Dendritic cell treated with granulocyte-macrophage colony-stimulating factor and Interleukin-4, amounts not matched to agents 40 ng/mL and 50 ng/mL, for 4 days (primary cell): Measurements from ENCODE around the gene DOCK3.
"Not testable (repeated sequence)": the region's sequence is repeated elsewhere in the genome, so short reads cannot be mapped to it uniquely, and the experiment has no call there.

Experiments used
- H3K27ac Mint-ChIP-seq: one replicate; pipeline ENCODE4 v1.8.0; 2022; ENCODE audit warnings: mild to moderate bottlenecking, mixed read lengths
- H3K27me3 Mint-ChIP-seq: one replicate; pipeline ENCODE4 v1.8.0; 2022; ENCODE audit warnings: mild to moderate bottlenecking, mixed read lengths
- H3K36me3 Mint-ChIP-seq: one replicate; pipeline ENCODE4 v1.8.0; 2022; ENCODE audit warnings: low read depth, mixed read lengths
- H3K4me1 Mint-ChIP-seq: one replicate; pipeline ENCODE4 v1.8.0; 2022; ENCODE audit warnings: low read depth, mixed read lengths
- H3K4me3 Mint-ChIP-seq: one replicate; pipeline ENCODE4 v1.8.0; 2022; ENCODE audit warnings: mild to moderate bottlenecking, moderate library complexity, mixed read lengths
- H3K9me3 Mint-ChIP-seq: one replicate; pipeline ENCODE4 v1.8.0; 2022; ENCODE audit warnings: mixed read lengths
- intact Hi-C: fragments of 100-400 bp; cut with micrococcal nuclease; formaldehyde crosslinking; loops from one replicate; pipeline ENCODE4 v1.15.0; 2022

Gene DOCK3

DNA sequence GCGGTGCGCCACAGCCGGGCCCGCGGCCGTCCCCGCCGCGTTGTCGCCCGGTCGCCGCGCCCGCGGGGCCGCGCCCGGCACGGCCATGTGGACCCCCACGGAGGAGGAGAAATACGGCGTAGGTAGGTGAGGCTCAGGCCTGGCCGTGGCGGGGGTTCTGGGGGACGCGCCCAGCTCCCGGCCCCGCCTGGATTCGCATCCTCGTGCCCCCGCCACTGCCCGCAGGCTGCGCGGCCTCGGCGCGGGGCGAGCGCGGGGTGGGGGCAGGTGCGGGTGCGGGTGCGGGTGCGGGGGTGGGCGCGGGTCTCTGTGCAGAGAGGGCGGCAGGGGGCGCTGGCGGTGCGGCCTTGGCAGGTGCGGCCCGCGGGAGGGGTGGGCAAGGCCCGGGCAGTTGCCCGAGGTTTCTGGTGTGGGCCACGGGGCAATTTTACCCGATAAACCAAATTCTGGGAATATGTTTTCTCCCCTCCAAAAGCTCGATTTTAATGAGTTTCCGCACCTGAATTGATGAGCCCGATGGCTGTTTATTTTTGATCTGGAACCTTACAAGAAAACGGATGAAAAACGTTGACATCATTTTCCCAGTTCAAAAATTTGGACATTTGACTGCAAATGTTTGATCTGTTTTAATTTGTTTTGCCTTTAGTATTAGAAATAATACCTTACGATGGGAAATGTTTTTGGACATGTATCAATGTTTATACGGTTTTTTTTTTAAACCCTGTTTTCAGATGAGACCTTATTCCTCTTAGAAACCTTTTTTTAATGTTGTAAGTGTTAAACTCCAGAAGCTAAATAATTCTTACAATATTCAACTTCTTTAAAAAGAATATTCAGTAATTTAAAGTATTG lies 678 bp downstream of the DOCK3 start:
- peaks cover 9% of the 10 kb centered on the region for H3K4me1 Mint-ChIP-seq
- H3K27me3 Mint-ChIP-seq: peaks cover 74% of the 10 kb centered on the region
- intact Hi-C loops: no loop called here
- no peak overlapping the region for H3K27ac Mint-ChIP-seq
- H3K9me3 Mint-ChIP-seq: no peaks in the 10 kb centered on the region
- no peaks in the 10 kb centered on the region for H3K36me3 Mint-ChIP-seq
- peak overlapping the region; percentile 23 for H3K4me3 Mint-ChIP-seq

- no peak overlapping the region for H3K27ac Mint-ChIP-seq
- peaks cover 70% of the 10 kb centered on the region for H3K27me3 Mint-ChIP-seq
- H3K4me1 Mint-ChIP-seq: peaks cover 9% of the 10 kb centered on the region
- H3K36me3 Mint-ChIP-seq: no peaks in the 10 kb centered on the region
- H3K4me3 Mint-ChIP-seq: no peak overlapping the region
- no peaks in the 10 kb centered on the region for H3K9me3 Mint-ChIP-seq
- intact Hi-C loops: no loop called here
These were observed 1.4 kb downstream of the DOCK3 start for GRCh38 chr3:50676031-50676705.

DNA sequence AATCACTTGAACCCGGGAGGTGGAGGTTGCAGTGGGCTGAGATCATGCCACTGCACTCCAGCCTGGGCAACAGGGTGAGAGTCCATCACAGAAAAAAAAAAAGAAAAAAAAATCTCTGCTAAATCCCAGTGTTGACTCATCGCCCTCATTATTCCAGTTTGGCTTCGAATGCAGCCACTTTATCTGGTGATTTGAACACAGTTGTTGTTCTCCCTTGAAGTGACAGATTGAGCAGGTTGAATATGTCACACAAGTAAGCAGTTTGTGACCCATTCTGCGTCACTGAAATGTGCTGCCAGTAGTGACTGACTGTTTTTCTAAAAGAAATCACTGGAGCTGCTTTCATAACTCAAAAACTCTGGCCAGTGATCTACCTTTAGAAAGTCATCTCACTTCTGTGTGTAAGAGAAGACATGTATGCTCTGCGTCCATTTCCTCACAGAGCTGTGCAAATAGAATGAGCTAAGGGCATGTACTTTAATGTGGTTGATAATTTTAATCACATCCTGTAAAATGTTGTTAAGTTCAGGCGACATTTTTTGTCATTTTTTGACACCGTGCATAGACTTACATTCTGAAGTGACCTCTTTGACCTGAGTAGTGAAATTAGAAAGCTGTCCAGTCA lies 12.5 kb downstream of the DOCK3 start:
- H3K4me1 Mint-ChIP-seq: no peaks in the 10 kb centered on the region
- peaks cover 7% of the 10 kb centered on the region for H3K27me3 Mint-ChIP-seq
- H3K4me3 Mint-ChIP-seq: no peak overlapping the region
- H3K27ac Mint-ChIP-seq: no peak overlapping the region
- peaks cover 10% of the 10 kb centered on the region for H3K9me3 Mint-ChIP-seq
- intact Hi-C loops: no loop called here
- no peaks in the 10 kb centered on the region for H3K36me3 Mint-ChIP-seq

DNA sequence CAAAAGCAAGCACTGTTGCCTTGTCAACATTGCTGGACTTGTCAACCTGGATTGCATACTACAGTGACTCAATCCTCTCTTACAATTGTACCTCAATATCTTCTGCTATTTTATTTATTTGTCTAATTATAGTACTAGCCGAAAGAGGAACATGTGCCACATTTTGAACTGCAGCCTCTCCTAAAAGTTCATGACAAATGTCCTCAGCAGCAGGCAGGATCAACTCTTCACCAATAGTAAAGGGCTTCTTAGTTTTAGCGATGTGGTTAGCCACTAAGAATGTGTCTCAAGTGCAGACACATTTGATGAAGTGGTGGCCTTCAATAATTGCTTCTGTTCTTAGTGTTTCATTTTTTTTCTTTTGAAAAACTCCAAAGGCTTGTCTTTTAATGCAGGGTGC lies 13.2 kb downstream of the DOCK3 start:
- Mint-ChIP-seq H3K27ac (no peak overlapping the region), H3K27me3 (peaks cover 9% of the 10 kb centered on the region), H3K4me3 (no peak overlapping the region), H3K9me3 (peaks cover 10% of the 10 kb centered on the region), H3K36me3 (no peaks in the 10 kb centered on the region), H3K4me1 (no peaks in the 10 kb centered on the region)
- intact Hi-C loops: no loop called here

- H3K9me3 Mint-ChIP-seq, H3K4me1 Mint-ChIP-seq, H3K36me3 Mint-ChIP-seq, H3K27me3 Mint-ChIP-seq, intact Hi-C loops, H3K27ac Mint-ChIP-seq, H3K4me3 Mint-ChIP-seq: not testable (repeated sequence)
These were observed 13.9 kb downstream of the DOCK3 start for GRCh38 chr3:50688602-50689001.

- intact Hi-C loops: no loop called here
- no peak overlapping the region for H3K27ac Mint-ChIP-seq
- H3K36me3 Mint-ChIP-seq: no peaks in the 10 kb centered on the region
- no peak overlapping the region for H3K4me3 Mint-ChIP-seq
- H3K27me3 Mint-ChIP-seq: peaks cover 6% of the 10 kb centered on the region
- no peaks in the 10 kb centered on the region for H3K4me1 Mint-ChIP-seq
- H3K9me3 Mint-ChIP-seq: peaks cover 10% of the 10 kb centered on the region
These were observed 14.8 kb downstream of the DOCK3 start for GRCh38 chr3:50689558-50689957.

DNA sequence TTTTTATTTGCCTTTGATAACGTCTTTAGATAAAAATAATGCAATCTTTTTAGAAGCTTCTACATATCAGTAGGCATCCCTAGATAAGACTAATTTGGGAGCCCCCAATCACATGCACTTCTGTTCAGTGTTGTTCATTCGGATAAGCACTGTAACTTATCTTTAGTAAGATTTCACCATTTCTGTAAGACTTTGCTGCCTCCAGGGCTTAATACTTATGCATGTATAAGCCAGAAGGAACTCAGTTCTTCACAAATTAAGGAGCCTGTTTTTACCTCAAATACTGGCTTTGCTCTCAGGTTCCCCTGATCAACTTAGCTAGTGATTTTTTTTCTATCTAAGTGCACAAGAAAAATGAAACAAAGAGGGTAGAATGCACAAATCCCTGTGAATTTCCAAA lies 20.3 kb downstream of the DOCK3 start:
- H3K27me3 Mint-ChIP-seq: peaks cover 2% of the 10 kb centered on the region
- no peak overlapping the region for H3K4me3 Mint-ChIP-seq
- H3K9me3 Mint-ChIP-seq: peaks cover 18% of the 10 kb centered on the region
- H3K36me3 Mint-ChIP-seq: no peaks in the 10 kb centered on the region
- intact Hi-C loops: no loop called here
- H3K4me1 Mint-ChIP-seq: no peaks in the 10 kb centered on the region
- no peak overlapping the region for H3K27ac Mint-ChIP-seq

- intact Hi-C loops: no loop called here
- Mint-ChIP-seq H3K9me3 (peaks cover 18% of the 10 kb centered on the region), H3K27ac (no peak overlapping the region), H3K27me3 (peaks cover 2% of the 10 kb centered on the region), H3K4me3 (no peak overlapping the region), H3K4me1 (no peaks in the 10 kb centered on the region), H3K36me3 (no peaks in the 10 kb centered on the region)
These were observed 21.5 kb downstream of the DOCK3 start for GRCh38 chr3:50696276-50696675.

DNA sequence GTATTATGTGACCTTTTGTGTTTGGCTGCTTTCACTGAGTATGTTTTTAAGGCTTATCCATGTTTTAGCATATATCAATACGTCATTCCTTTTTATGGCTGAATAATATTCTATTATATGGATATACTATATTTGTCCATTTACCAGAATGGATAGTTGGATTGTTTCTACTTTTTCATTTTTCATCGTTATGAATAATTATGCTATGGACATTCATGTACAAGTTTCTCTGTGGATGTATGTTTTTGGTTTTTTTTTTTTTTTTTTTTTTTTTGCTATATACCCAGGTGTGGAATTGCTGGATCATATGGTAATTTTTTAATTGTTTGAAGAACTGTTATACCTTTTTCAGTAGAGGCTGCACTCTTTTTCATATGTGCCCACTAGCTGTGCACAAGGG lies 23.5 kb downstream of the DOCK3 start:
- intact Hi-C loops: no loop called here
- no peaks in the 10 kb centered on the region for H3K27me3 Mint-ChIP-seq
- no peak overlapping the region for H3K4me3 Mint-ChIP-seq
- no peaks in the 10 kb centered on the region for H3K4me1 Mint-ChIP-seq
- no peaks in the 10 kb centered on the region for H3K36me3 Mint-ChIP-seq
- peaks cover 30% of the 10 kb centered on the region for H3K9me3 Mint-ChIP-seq
- no peak overlapping the region for H3K27ac Mint-ChIP-seq

DNA sequence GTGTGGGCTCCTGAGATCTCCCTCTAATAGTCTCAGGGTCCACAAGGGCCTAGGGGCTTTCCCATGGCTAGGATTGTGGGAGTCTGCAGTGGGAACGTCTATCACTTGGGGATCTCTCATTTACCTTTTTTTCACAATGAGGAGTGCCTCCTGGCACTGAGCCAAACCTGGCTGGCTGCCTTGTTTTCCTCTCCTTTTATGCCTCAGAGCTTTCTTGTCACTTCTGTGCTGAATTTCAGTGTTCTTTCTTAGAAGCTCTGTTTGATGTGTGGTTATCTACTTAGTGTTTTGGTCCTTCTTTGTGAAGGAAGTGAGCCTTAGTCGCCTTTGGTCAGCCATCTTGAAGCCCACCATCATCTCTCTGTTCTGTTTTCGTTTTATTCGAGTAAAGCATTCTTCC lies 33.9 kb downstream of the DOCK3 start:
- Mint-ChIP-seq H3K9me3 (no peaks in the 10 kb centered on the region), H3K27me3 (no peaks in the 10 kb centered on the region), H3K36me3 (no peaks in the 10 kb centered on the region), H3K27ac (no peak overlapping the region), H3K4me1 (no peaks in the 10 kb centered on the region), H3K4me3 (no peak overlapping the region)
- intact Hi-C loops: no loop called here

DNA sequence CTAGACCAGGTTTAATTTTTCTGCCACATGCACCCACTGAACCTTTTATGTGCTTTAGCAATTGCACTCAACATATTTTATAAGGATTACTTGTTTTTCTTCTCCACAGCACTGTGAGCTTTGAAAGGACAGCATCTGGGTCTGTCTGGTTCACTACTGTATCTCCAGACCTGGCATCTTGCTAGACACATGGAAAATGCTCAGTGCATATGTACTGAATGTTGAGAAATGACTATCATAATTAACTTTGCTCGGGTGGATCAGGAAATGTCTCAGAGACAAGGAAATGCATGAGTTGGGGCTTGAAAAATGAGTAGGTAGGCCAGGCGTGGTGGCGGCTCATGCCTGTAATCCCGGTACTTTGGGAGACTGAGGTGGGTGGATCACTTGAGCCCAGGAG lies 40.2 kb downstream of the DOCK3 start:
- Mint-ChIP-seq H3K27ac (no peak overlapping the region), H3K4me3 (no peak overlapping the region), H3K4me1 (no peaks in the 10 kb centered on the region), H3K36me3 (no peaks in the 10 kb centered on the region), H3K27me3 (no peaks in the 10 kb centered on the region), H3K9me3 (no peaks in the 10 kb centered on the region)
- intact Hi-C loops: no loop called here

DNA sequence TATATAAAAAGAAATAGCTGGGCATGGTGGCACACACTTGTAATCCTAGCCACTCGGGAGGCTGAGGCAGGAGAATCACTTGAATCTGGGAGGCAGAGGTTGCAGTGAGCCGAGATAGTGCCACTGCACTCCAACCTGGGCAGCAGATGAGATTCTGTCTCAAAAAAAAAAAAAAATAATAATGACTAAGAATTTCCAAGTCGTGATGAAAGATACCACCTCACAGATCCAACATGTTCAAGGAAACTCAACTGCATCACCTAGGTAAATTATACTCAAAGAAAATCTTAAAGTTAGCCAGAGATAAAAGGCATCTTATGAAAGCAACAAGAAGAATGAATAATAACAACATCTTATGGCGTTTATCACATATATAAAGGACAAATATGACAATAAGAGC lies 50.1 kb downstream of the DOCK3 start:
- no peaks in the 10 kb centered on the region for H3K27me3 Mint-ChIP-seq
- H3K9me3 Mint-ChIP-seq: no peaks in the 10 kb centered on the region
- no peaks in the 10 kb centered on the region for H3K36me3 Mint-ChIP-seq
- intact Hi-C loops: no loop called here
- H3K4me1 Mint-ChIP-seq: no peaks in the 10 kb centered on the region
- H3K27ac Mint-ChIP-seq: no peak overlapping the region
- no peak overlapping the region for H3K4me3 Mint-ChIP-seq

DNA sequence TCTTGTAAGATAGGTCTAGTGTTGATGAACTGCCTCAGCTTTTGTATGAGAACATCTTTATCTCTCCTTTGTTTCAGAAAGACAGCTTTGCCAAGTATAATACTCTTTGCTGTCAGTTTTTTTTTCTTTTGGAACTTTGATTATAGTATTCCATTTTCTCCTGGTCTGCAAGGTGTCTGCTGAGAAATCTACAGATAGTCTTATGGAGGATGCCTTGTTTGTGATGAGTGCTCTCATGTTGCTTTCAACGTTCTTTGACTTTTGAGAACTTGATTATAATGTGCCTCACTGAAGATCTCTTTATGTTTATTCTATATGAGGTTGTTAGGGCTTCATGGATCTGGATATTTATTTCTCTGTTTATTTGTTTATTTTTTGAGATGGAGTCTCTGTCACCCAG lies 60.3 kb downstream of the DOCK3 start:
- H3K9me3 Mint-ChIP-seq: peaks cover 7% of the 10 kb centered on the region
- H3K4me1 Mint-ChIP-seq: no peaks in the 10 kb centered on the region
- intact Hi-C loops: no loop called here
- no peak overlapping the region for H3K4me3 Mint-ChIP-seq
- no peaks in the 10 kb centered on the region for H3K36me3 Mint-ChIP-seq
- no peak overlapping the region for H3K27ac Mint-ChIP-seq
- H3K27me3 Mint-ChIP-seq: no peaks in the 10 kb centered on the region

- Mint-ChIP-seq H3K4me1 (no peaks in the 10 kb centered on the region), H3K36me3 (no peaks in the 10 kb centered on the region), H3K27me3 (no peaks in the 10 kb centered on the region), H3K9me3 (peaks cover 7% of the 10 kb centered on the region), H3K27ac (no peak overlapping the region), H3K4me3 (no peak overlapping the region)
- intact Hi-C loops: no loop called here
These were observed 62.6 kb downstream of the DOCK3 start for GRCh38 chr3:50737193-50737905.
